GM21360 (cell line): ENCODE results near the gene TSG101.

Experiments used
- ATAC-seq: cut with Tn5 transposase; IDR thresholded peaks from one replicate; pipeline ENCODE4 v1.9.1; 2021; ENCODE audit warnings: mild to moderate bottlenecking, moderate library complexity; ENCODE audit not compliant: unreplicated experiment

The TSG101 gene

GRCh38 chr11:18493310-18493709, 33.4 kb downstream of the TSG101 start:
- ATAC-seq = no peak

GRCh38 chr11:18492888-18493287, 33.9 kb downstream of the TSG101 start:
- no peak for ATAC-seq

GRCh38 chr11:18491924-18492323, 34.8 kb downstream of the TSG101 start:
- no peak for ATAC-seq

DNA sequence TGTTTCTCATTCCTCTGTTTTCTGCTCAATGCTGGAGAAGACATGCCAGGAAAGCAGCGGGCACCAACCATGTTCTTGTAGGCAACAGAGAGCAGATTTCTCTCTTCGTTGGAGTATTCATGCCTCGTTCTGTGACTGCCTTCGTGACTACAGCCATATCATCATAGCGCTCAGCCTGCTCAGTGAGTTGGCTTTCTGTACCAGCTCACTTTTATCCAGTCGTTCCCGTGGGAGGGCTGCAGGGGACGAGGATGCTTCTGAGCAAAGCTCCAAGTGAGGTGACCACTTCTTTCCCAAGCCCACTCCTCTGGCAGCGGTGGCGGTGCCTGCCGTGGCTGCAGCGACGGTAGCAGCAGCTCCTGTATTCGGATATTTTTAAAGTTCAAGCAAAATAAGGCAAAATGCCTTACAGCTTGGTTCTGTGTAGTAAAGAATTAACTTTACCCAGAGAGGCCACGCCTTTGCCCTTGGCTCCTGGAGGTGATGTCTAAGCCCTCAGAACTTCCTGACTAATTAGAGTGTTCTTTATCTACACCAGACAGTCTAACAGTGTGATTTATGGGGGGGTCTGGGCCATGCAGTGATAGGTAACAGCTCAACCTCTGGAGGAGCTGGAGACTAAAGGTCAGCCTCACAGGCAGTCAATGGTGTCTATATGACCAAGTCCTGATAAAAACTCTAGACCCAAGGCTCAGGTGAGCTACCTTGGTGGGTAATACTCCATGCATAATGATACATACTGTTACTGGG, 35.8 kb downstream of the TSG101 start:
- no peak for ATAC-seq

GRCh38 chr11:18490319-18490718, 36.4 kb downstream of the TSG101 start:
- ATAC-seq = no peak

GRCh38 chr11:18485913-18486528, 40.7 kb downstream of the TSG101 start:
- ATAC-seq = no peak

DNA sequence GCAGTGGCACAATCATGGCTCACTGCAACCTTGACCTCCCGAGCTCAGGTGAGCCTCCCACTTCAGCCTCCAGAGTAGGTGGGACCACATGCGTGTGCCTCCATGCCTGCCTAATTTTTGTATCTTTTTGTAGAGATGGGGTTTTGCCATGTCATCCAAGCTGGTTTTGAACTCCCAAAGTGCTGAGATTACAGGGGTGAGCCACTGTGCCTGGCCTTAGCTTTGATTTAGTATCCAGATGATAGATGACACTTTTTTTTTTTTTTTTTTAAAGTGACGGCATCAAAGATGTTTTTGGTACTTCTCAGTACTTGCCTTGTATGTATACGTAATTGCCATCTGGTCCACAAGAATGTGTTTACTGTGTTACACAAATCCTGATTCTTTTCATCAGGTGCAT, 47.7 kb downstream of the TSG101 start:
- no peak for ATAC-seq

DNA sequence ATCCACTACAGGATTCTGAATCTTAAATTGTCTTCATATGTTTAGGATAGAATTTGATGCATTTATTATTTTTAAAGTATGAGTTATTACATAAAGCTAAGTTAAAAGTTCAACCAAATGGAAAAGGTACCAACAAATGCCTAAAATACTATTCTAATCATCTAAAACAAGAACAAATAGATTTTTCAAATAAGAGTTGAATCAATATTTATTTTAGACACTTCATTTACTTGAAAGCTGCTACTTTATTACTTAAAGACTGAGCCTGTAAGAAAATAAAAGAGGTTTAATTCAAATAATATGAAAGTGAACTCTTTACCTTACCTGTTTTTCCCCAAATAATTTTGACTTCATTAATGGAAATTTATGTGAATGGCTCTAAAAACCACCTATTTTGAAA, 54.2 kb downstream of the TSG101 start:
- no peak for ATAC-seq

DNA sequence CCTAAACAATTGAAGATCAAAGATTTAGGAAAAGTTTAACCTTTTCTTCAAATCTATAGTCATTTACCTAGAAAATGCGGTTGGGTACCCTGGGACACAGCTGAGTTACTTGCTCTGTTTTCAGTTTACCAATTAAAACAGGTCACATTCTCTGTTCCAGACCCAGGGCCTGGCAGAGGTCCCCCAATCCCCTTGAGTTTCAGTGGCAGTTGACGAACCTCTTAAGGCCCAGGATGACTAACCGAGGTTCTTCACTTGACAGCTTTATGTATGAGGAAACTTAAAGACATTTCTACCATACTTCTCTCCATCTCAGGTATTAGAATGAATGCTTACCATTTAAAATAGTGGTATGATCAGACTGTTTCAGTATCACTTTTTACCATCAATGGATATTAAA, 54.7 kb downstream of the TSG101 start:
- no peak for ATAC-seq

GRCh38 chr11:18468961-18469360, 57.8 kb downstream of the TSG101 start:
- no peak for ATAC-seq

- no peak for ATAC-seq
These were observed 58.7 kb downstream of the TSG101 start for GRCh38 chr11:18468059-18468458.

- ATAC-seq = no peak
These were observed 60.3 kb downstream of the TSG101 start for GRCh38 chr11:18466402-18466801.

GRCh38 chr11:18463439-18463838, 63.3 kb downstream of the TSG101 start:
- no peak for ATAC-seq

DNA sequence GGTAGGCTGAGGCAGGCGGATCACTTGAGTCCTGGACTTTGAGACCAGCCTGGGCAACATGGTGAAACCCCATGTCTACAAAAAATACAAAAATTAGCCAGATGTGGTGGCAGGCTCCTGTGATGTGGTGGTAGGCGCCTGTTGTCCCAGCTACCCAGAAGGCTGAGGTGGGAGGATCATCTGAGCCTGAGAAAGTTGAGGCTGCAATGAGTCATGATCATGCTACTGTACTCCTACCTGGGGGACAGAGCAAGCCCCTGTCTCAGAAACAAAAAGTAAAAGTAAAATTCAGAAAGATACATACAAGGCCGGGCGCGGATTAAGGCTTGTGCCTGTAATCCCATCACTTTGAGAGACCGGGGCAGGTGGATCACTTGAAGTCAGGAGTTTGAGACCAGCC, 64.8 kb downstream of the TSG101 start:
- ATAC-seq = no peak

GRCh38 chr11:18459634-18460033, 67.1 kb downstream of the TSG101 start:
- no peak for ATAC-seq

DNA sequence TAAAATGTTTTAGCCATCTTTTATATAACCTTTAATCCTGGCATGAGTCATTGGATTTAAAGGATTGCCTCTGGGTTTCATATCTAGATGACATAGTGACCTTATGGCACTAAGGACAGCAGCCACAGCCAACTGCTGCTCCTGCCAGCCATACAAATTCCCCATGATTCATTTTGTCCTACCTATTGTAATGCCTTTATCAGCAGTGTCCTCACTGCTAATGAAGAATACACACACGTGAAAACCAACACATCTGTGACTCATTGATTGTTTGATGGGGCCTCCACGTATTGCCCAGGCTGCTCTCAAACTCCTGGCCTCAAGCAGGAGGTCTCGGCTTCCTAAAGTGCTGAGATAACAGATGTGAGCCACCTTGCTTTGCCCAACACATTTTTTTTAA, 69.3 kb downstream of the TSG101 start:
- ATAC-seq = no peak

DNA sequence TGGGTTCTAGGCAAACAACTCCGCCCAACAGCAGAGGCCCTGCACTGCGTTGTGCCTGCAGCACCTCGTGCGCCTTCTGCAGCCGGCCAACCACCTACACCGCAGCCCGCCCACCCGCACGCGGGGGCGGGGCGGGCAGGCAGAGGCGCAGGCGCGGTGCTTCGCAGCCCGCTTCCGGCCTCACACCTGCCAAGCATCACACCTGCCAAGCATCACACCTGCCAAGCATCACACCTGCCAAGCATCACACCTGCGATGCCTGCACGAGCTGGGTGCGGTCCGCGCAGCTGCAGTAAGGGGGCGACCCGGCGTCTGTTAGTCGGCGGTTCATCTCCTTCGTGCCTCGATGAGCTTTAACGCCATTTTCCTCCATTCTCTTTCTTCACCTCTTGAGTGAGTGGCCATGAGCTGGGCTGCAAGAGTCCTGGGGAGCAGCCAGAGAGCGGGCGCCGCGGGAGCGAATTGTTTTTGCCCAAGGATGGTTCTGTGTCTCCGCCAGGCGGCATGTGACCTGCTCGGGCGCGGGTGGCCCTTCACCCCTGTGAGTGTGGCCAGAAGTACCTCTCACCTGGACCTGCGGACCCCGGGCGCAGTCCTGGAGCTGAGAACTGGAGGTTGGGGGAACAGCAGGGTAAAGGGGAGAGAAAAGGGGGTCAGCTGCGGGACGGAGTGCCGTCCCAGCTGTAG, 70.9 kb downstream of the TSG101 start, which contains the start of gene LDHAL6A:
LDHAL6A (plus strand) TSS at position 171 of the 687 bp plus-strand sequence. CDS start 825 bp downstream, outside the sequence.
- no peak for ATAC-seq

DNA sequence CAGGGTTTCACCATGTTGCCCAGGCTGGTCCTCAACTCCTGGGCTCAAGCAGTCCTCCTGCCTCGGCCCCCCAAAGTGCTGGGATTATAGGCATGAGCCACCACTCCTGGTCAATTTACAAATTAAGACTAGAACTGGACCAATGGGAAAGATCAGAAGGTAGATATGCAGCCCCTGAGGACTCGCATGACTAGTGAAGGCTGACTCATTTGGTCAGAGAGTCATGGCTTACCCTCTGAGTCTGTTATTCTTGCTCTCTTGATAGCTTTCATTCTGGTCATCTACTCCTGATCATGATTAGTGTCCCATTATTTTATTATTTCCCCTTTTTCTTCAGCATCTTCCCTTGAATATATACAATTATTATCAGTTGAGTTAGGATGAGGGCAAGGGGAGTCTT, 73.8 kb downstream of the TSG101 start:
- no peak for ATAC-seq

DNA sequence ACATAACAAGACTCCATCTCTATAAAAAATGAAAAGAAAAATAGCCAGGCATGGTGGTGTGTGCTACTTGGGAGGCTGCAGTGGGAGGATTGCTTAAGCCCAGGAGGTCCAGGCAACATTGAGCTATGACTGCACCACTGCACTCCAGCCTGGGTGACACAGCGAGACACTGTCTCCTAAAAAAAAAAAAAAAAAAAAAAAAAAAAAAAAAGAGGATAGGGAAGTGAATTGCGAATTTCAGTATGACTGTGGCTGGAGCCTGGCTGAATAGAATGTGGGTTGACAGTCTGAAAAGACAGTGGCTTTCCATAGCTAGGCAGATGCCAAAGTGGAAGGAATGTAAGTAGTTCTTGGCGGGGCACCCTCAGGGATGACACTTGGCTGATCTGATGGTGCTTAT, 77.5 kb downstream of the TSG101 start:
- ATAC-seq = no peak

DNA sequence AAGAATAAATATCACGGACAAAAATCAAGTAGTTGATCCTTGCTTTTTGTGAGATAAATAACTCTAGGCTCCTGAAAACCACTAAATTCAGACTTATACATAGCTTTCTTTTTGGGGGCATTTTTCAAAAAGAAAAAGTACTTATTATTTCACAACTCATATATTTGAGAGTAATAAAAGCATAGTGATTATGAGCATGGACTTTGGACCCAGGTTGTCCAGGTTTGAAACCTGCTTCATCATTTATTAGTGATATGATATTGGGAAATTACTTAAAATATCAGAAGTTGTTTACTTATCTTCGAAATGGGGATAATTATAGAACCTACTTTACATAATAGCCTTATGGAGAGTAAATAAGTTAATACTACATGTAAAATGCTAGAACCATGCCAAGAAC, 88.1 kb downstream of the TSG101 start:
- no peak for ATAC-seq
